Endothelial cell of umbilical vein (primary cell): ENCODE results near the gene MIS18BP1. TPM values are rescaled to one million over a fixed set of nuclear protein-coding genes. Genes with fewer than 3 reads are reported as not detected.
"Not testable (repeated sequence)": the region's sequence is repeated elsewhere in the genome, so short reads cannot be mapped to it uniquely, and the experiment has no call there.

Experiments
- BruUV-seq: library from RNA; stranded (reverse); fragments of 400-500 nt; replicated peaks from 2 replicates; lab custom pipeline; 2021; lab: Mats Ljungman, UMichigan
- CTCF ChIA-PET: fragments of 300-600, 350-600 bp; sonication (Branson Sonifier 250); formaldehyde crosslinking; loops from one replicate; lab custom pipeline; 2021; ENCODE audit warnings: antibody characterized with exemption, inconsistent platforms; lab: Charles Lee
- POLR2A ChIA-PET: fragments of 300-600, 350-600 bp; sonication (Branson Sonifier 250); formaldehyde crosslinking; loops from one replicate; lab custom pipeline; 2021; ENCODE audit warnings: antibody characterized with exemption, inconsistent platforms; lab: Charles Lee
- DNase-seq: peaks from one replicate; pipeline ENCODE4 v3.0.0-alpha.2; 2011; ENCODE audit warnings: low read depth, low spot score
- FAIRE-seq: peaks from 2 replicates; lab custom pipeline; 2011; peaks lifted over from hg19 to GRCh38; lab: Jason Lieb, UNC
- H2AFZ ChIP-seq: 2 replicates; pipeline ENCODE4 v1.6.0; 2012; ENCODE audit warnings: low read depth, low read length, control low read depth, inconsistent platforms
- H3K27ac ChIP-seq: 2 replicates; pipeline ENCODE4 v1.5.1; 2011; ENCODE audit warnings: low read depth, mild to moderate bottlenecking, control low read depth, low read length, moderate library complexity; ENCODE audit not compliant: insufficient read depth
- H3K27me3 ChIP-seq, 2 experiments: 2 replicates each; pipeline versions ENCODE4 v1.6.0 to v1.6.1; 2011; ENCODE audit warnings: low read length in 2 of 2, mixed read lengths in 1 of 2; ENCODE audit not compliant: control insufficient read depth in 2 of 2, insufficient read depth in 2 of 2
- H3K36me3 ChIP-seq, 2 experiments: 2 replicates in 1 of 2; 3 replicates in 1 of 2; pipeline ENCODE4 v1.5.1; 2011; ENCODE audit warnings: low read length in 2 of 2, mild to moderate bottlenecking in 1 of 2, moderate library complexity in 1 of 2; ENCODE audit not compliant: control insufficient read depth in 2 of 2, insufficient read depth in 2 of 2; ENCODE audit errors: extremely low read depth in 1 of 2
- H3K4me1 ChIP-seq: 3 replicates; pipeline ENCODE4 v1.5.1; 2011; ENCODE audit warnings: mild to moderate bottlenecking, low read length; ENCODE audit not compliant: control insufficient read depth, insufficient read depth; ENCODE audit errors: extremely low read depth
- H3K4me2 ChIP-seq: 2 replicates; pipeline ENCODE4 v1.6.1; 2011; ENCODE audit warnings: low read length, control low read depth, mixed read lengths; ENCODE audit not compliant: insufficient read depth
- H3K4me3 ChIP-seq, 3 experiments: fragments of 200-600 bp in 1 of 3; sonication (generic), shearing (Covaris generic) in 1 of 3; replicated peaks in 1 of 3; 2 replicates each; pipeline ENCODE4 v1.5.1; 2011 to 2016; ENCODE audit warnings: control low read depth in 3 of 3, low read length in 3 of 3, mild to moderate bottlenecking in 2 of 3, inconsistent platforms in 1 of 3, low read depth in 1 of 3, moderate library complexity in 1 of 3; ENCODE audit not compliant: insufficient read depth in 1 of 3
- H3K79me2 ChIP-seq: 2 replicates; pipeline ENCODE4 v1.6.0; 2012; ENCODE audit warnings: low read length, inconsistent platforms; ENCODE audit not compliant: control insufficient read depth, insufficient read depth
- H3K9ac ChIP-seq: replicated peaks from 2 replicates; pipeline ENCODE3; 2011; ENCODE audit warnings: low read length, control low read depth; ENCODE audit not compliant: insufficient read depth; ENCODE audit errors: extremely low read depth
- H3K9me1 ChIP-seq: replicated peaks from 3 replicates; pipeline ENCODE4 v1.6.0; 2011; ENCODE audit warnings: mild to moderate bottlenecking, low read length; ENCODE audit not compliant: control insufficient read depth, insufficient read depth; ENCODE audit errors: extremely low read depth
- H3K9me3 ChIP-seq: replicated peaks from 2 replicates; pipeline ENCODE4 v1.5.1; 2012; ENCODE audit warnings: low read length, inconsistent platforms; ENCODE audit not compliant: control insufficient read depth, insufficient read depth
- H4K20me1 ChIP-seq: replicated peaks from 2 replicates; pipeline ENCODE3; 2011; ENCODE audit warnings: mild to moderate bottlenecking, low read length; ENCODE audit not compliant: control insufficient read depth, insufficient read depth; ENCODE audit errors: extremely low read depth
- CTCF ChIP-seq, 2 donors: IDR thresholded peaks; 1 replicate in 1 of 2; 2 replicates in 1 of 2; pipeline ENCODE4 v1.5.1; 2011; ENCODE audit warnings: low read length in 2 of 2, mild to moderate bottlenecking in 2 of 2, moderate library complexity in 2 of 2, control low read depth in 1 of 2, inconsistent platforms in 1 of 2, low read depth in 1 of 2; ENCODE audit not compliant: insufficient read depth in 1 of 2; ENCODE audit errors: extremely low read depth in 1 of 2
- EZH2 ChIP-seq: IDR thresholded peaks from 2 replicates; pipeline ENCODE4 v1.6.1; 2012; ENCODE audit warnings: borderline replicate concordance, low read depth, mild to moderate bottlenecking, moderate library complexity, low read length, inconsistent platforms; ENCODE audit not compliant: severe bottlenecking
- FOS ChIP-seq: IDR thresholded peaks from 2 replicates; pipeline ENCODE4 v1.6.1; 2011; ENCODE audit warnings: mild to moderate bottlenecking, low read length, moderate library complexity, borderline replicate concordance; ENCODE audit not compliant: insufficient read depth
- GATA2 ChIP-seq: IDR thresholded peaks from 2 replicates; pipeline ENCODE4 v1.7.0; 2011; ENCODE audit warnings: low read depth, mild to moderate bottlenecking, moderate library complexity, mixed read lengths, low read length; ENCODE audit not compliant: insufficient read length, insufficient read depth
- JUN ChIP-seq: IDR thresholded peaks from 2 replicates; pipeline ENCODE4 v1.6.1; 2011; ENCODE audit warnings: borderline replicate concordance, low read depth; ENCODE audit not compliant: insufficient read length, insufficient read depth
- MAX ChIP-seq: IDR thresholded peaks from 2 replicates; pipeline ENCODE4 v1.6.1; 2011; ENCODE audit not compliant: insufficient read depth, insufficient read length
- MYC ChIP-seq: IDR thresholded peaks from one replicate; pipeline ENCODE4 v1.6.1; 2011; ENCODE audit warnings: mild to moderate bottlenecking, low read depth, low read length
- POLR2A ChIP-seq: IDR thresholded peaks from 2 replicates; pipeline ENCODE4 v1.6.1; 2012; ENCODE audit warnings: low read depth, mild to moderate bottlenecking, control low read depth, low read length
- POLR2AphosphoS5 ChIP-seq: IDR thresholded peaks from 2 replicates; pipeline ENCODE4 v1.6.1; 2012; ENCODE audit warnings: low read depth, mild to moderate bottlenecking, control low read depth, low read length, moderate library complexity; ENCODE audit not compliant: insufficient read depth
- dilution Hi-C: fragments of 300-500 bp; cut with MboI; formaldehyde crosslinking; loops from one replicate; pipeline ENCODE4 v1.15.0; 2019; ENCODE audit warnings: low sequenced_read_pairs; ENCODE audit not compliant: extremely low pct_ligation_motif_present
- intact Hi-C: fragments of 100-400 bp; cut with micrococcal nuclease; formaldehyde crosslinking; loops from one replicate; pipeline ENCODE4 v1.10.0; 2022
- polyA plus RNA-seq, 4 experiments: library from polyadenylated mRNA; depleted of rRNA in 3 of 4; stranded (reverse) in 3 of 4; unstranded in 1 of 4; fragments of >200 nt; gene quantifications; 2 replicates each; pipeline versions ENCODE4 v1.2.1 to v1.2.3, GENCODE V29; 2011 to 2012; ENCODE audit warnings: missing spikeins in 1 of 4
- total RNA-seq: library from RNA; stranded (reverse); gene quantifications from 2 replicates; pipeline ENCODE4 v1.2.3, GENCODE V29; 2021

Gene MIS18BP1
- total and polyA plus RNA-seq, 2 donors (not counting 3 experiments of a cell fraction or from before 2014, with no cell fraction given): 8.9 to 43.3 TPM

DNA sequence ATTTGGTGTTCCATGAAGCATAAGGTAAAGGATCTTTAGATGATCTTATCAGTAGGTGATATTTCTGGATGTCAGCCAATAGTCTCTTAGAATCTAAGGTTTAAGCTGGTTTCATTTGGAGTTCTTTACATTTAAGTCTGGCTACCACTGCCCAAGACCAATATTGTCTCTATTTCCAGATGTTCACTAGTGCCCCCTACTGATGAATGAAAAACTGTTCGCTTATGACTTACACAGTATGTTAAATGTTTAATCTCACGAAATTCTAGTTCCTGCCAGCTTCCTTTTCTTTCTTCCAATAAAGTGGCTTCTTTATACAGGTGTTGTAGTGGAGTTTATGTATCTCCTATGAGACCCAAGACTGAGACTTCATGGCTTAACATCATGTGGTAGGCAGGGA, 31.8 kb upstream of the MIS18BP1 start:
- no peaks in the 10 kb centered on the region for H4K20me1 ChIP-seq
- DNase-seq (no peak), FAIRE-seq (no peak)
- H3K9me1 ChIP-seq: no peaks in the 10 kb centered on the region
- no peak overlapping the region for H2AFZ ChIP-seq
- no peaks in the 10 kb centered on the region for H3K36me3 ChIP-seq
- CTCF ChIA-PET: interaction anchor here (1.0 kb wide), 1 partner anchor 33 kb away, joined by 3 read pairs; no protein-coding TSS in a partner anchor
- no peaks in the 10 kb centered on the region for H3K79me2 ChIP-seq
- H3K27me3 ChIP-seq: no peaks in the 10 kb centered on the region
- no peaks in the 10 kb centered on the region for H3K9me3 ChIP-seq
- H3K4me1 ChIP-seq: no peaks in the 10 kb centered on the region
- H3K4me3 ChIP-seq: no peak overlapping the region
- H3K4me2 ChIP-seq: no peak overlapping the region
- no peak overlapping the region for H3K27ac ChIP-seq
- no TSS peak for BruUV-seq
- dilution Hi-C loops: no loop called here
- TF ChIP-seq JUN (no peak), MYC (no peak), EZH2 (no peak), POLR2AphosphoS5 (no peak), MAX (no peak), FOS (no peak), CTCF (IDR thresholded peaks at IDR 0.05; ENCODE audit: extremely low read depth in 1 of 2, insufficient read depth in 1 of 2, low read depth in 1 of 2, low read length in 2 of 2) (no peak), POLR2A (no peak), GATA2 (no peak)
- H3K9ac ChIP-seq: no peak overlapping the region
- POLR2A ChIA-PET: no interaction called here
- intact Hi-C loops: no loop called here

DNA sequence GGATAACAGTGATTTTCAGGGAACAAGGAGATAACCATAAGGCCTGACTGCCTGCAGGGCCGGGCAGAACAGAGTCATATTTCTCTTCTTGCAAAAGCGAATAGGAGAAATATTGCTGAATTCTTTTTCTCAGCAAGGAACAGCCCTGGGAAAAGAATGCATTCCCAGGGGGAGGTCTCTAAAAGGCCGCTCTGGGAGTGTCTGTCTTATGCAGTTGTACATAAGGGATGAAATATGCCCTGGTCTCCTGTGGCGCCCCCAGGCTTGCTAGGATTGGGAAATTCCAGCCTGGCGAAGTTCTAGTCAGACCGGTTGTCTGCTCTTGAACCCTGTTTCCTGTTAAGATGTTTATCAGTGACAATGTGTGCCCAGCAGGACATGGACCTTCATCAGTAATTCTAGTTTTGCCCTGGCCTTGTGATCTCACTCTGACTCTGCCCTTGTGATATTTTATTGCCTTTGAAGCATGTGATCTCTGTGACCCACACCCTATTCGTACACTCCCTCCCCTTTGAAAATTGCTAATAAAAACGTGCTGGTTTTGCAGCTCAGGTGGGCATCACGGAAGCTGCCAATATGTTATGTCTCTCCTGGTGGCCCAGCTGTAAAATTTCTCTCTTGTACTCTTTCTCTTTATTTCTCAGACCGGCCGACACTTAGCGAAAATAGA, 28.9 kb upstream of the MIS18BP1 start:
- H3K36me3 ChIP-seq, H3K4me1 ChIP-seq, FAIRE-seq, H4K20me1 ChIP-seq, H3K4me3 ChIP-seq, H3K4me2 ChIP-seq, H2AFZ ChIP-seq, BruUV-seq, H3K9me1 ChIP-seq, H3K27me3 ChIP-seq, H3K9me3 ChIP-seq, H3K79me2 ChIP-seq, H3K27ac ChIP-seq, intact Hi-C loops, CTCF ChIA-PET, DNase-seq, H3K9ac ChIP-seq, dilution Hi-C loops: not testable (repeated sequence)
- POLR2A ChIA-PET: interaction anchor here (0.8 kb wide), 1 partner anchor 25 kb away, joined by 7 read pairs; no protein-coding TSS in a partner anchor
